SK-N-SH treated with all-trans-retinoic acid at 6 μM for 48 hours (cell line): ENCODE results near the gene POLDIP2.

Source experiments
- ATAC-seq: fragments of 200-7000 bp; cut with Tn5 transposase; 3 replicates; pipeline ENCODE4 v1.9.1; 2020; ENCODE audit warnings: mild to moderate bottlenecking, moderate library complexity
- ARNTL ChIP-seq: fragments of 450-650 bp; formaldehyde crosslinking; IDR thresholded peaks from 2 replicates; pipeline ENCODE4 v1.5.0; 2020; ENCODE audit warnings: low read depth, mild to moderate bottlenecking, moderate library complexity, borderline replicate concordance
- BACH2 ChIP-seq: fragments of 250-450 bp; sonication (Bioruptor Pico); IDR thresholded peaks from 2 replicates; pipeline ENCODE4 v1.9.0; 2021; ENCODE audit warnings: mild to moderate bottlenecking, borderline replicate concordance
- CSDC2 ChIP-seq: fragments of 250-450 bp; sonication (Bioruptor Pico); IDR thresholded peaks from 2 replicates; pipeline ENCODE4 v1.5.0; 2020; ENCODE audit warnings: mild to moderate bottlenecking, moderate library complexity
- ESRRG ChIP-seq: fragments of 250-450 bp; sonication (Bioruptor Pico); IDR thresholded peaks from 2 replicates; pipeline ENCODE4 v1.6.1; 2021; ENCODE audit warnings: mild to moderate bottlenecking
- GLIS3 ChIP-seq: fragments of 250-450 bp; sonication (Bioruptor Pico); IDR thresholded peaks from 2 replicates; pipeline ENCODE4 v1.5.0; 2020; ENCODE audit warnings: mild to moderate bottlenecking, moderate library complexity
- ISL1 ChIP-seq: fragments of 250-450 bp; sonication (Bioruptor Pico); IDR thresholded peaks from 2 replicates; pipeline ENCODE4 v2.1.2; 2022; ENCODE audit warnings: mild to moderate bottlenecking, moderate library complexity
- OSR1 ChIP-seq: fragments of 250-450 bp; sonication (Bioruptor Pico); IDR thresholded peaks from 2 replicates; pipeline ENCODE4 v1.8.0; 2022; ENCODE audit warnings: moderate library complexity, mild to moderate bottlenecking, inconsistent platforms
- PPARA ChIP-seq: fragments of 250-450 bp; sonication (Bioruptor Pico); IDR thresholded peaks from 2 replicates; pipeline ENCODE4 v1.5.0; 2020; ENCODE audit warnings: mild to moderate bottlenecking, borderline replicate concordance
- RARB ChIP-seq: fragments of 250-450 bp; sonication (Bioruptor Pico); IDR thresholded peaks from 2 replicates; pipeline ENCODE4 v1.8.0; 2021; ENCODE audit warnings: mild to moderate bottlenecking, moderate library complexity
- SNAI2 ChIP-seq: fragments of 250-450 bp; sonication (Bioruptor Pico); IDR thresholded peaks from 2 replicates; pipeline ENCODE4 v1.5.0; 2020; ENCODE audit warnings: mild to moderate bottlenecking, moderate library complexity
- TCF4 ChIP-seq: fragments of 250-450 bp; sonication (Bioruptor Pico); IDR thresholded peaks from 2 replicates; pipeline ENCODE4 v1.8.0; 2021; ENCODE audit warnings: mild to moderate bottlenecking, moderate library complexity, borderline replicate concordance
- TOX ChIP-seq: fragments of 250-450 bp; sonication (Bioruptor Pico); IDR thresholded peaks from 2 replicates; pipeline ENCODE4 v1.8.0; 2021; ENCODE audit warnings: mild to moderate bottlenecking, moderate library complexity, borderline replicate concordance
- ZC3H10 ChIP-seq: fragments of 250-450 bp; sonication (Bioruptor Pico); IDR thresholded peaks from 2 replicates; pipeline ENCODE4 v1.5.1; 2021; ENCODE audit warnings: mild to moderate bottlenecking, moderate library complexity
- ZFP30 ChIP-seq: fragments of 450-650 bp; formaldehyde crosslinking; IDR thresholded peaks from 2 replicates; pipeline ENCODE4 v1.5.0; 2022; ENCODE audit warnings: mild to moderate bottlenecking, moderate library complexity
- ZNF565 ChIP-seq: fragments of 450-650 bp; formaldehyde crosslinking; conservative IDR thresholded peaks from 2 replicates; pipeline ENCODE4 v1.5.0; 2020; ENCODE audit warnings: low read depth, mild to moderate bottlenecking, moderate library complexity
- ZNF70 ChIP-seq: fragments of 450-650 bp; formaldehyde crosslinking; IDR thresholded peaks from 2 replicates; pipeline ENCODE4 v1.5.0; 2020; ENCODE audit warnings: mild to moderate bottlenecking, moderate library complexity
- ZNF8 ChIP-seq: fragments of 450-650 bp; formaldehyde crosslinking; IDR thresholded peaks from 2 replicates; pipeline ENCODE4 v1.5.0; 2020; ENCODE audit warnings: mild to moderate bottlenecking, moderate library complexity
- TF ChIP-seq, protein P1 (sequence below): fragments of 250-450 bp; sonication (Bioruptor Pico); IDR thresholded peaks from 2 replicates; pipeline ENCODE4 v1.5.1; 2021; ENCODE audit warnings: mild to moderate bottlenecking, moderate library complexity
- TF ChIP-seq, protein P2 (sequence below): fragments of 250-450 bp; sonication (Bioruptor Pico); IDR thresholded peaks from 2 replicates; pipeline ENCODE4 v1.8.0; 2020; ENCODE audit warnings: mild to moderate bottlenecking, moderate library complexity, borderline replicate concordance
- TF ChIP-seq, protein P3 (sequence below): fragments of 250-450 bp; sonication (Bioruptor Pico); IDR thresholded peaks from 2 replicates; pipeline ENCODE4 v1.5.0; 2020; ENCODE audit warnings: mild to moderate bottlenecking, moderate library complexity
- TF ChIP-seq, protein P4 (sequence below): fragments of 250-450 bp; sonication (Bioruptor Pico); IDR thresholded peaks from 2 replicates; pipeline ENCODE4 v1.8.0; 2021; ENCODE audit warnings: low read depth, mild to moderate bottlenecking, moderate library complexity, borderline replicate concordance

POLDIP2 gene

DNA sequence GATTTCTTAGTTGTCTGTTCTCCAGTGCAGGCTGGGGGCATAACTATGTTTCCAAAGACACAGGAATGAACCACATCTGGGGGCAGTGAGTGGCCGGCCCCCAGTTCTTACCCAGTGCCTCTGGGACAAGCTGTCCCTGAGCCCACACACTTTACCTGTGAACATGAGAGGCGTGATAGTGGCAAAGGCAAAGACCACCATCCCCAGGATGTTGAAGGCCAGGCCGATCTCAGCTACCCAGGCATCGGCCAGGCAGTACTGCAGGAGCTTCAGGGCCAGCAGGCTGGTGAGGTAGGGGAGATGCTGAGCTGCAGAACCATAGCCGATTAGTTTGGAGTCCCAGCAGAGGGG is 47.1 kb upstream of the POLDIP2 start:
- ATAC-seq = no peak
- TF ChIP-seq, protein P1, sequence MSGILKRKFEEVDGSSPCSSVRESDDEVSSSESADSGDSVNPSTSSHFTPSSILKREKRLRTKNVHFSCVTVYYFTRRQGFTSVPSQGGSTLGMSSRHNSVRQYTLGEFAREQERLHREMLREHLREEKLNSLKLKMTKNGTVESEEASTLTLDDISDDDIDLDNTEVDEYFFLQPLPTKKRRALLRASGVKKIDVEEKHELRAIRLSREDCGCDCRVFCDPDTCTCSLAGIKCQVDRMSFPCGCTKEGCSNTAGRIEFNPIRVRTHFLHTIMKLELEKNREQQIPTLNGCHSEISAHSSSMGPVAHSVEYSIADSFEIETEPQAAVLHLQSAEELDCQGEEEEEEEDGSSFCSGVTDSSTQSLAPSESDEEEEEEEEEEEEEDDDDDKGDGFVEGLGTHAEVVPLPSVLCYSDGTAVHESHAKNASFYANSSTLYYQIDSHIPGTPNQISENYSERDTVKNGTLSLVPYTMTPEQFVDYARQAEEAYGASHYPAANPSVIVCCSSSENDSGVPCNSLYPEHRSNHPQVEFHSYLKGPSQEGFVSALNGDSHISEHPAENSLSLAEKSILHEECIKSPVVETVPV = no peak
- TF ChIP-seq ZFP30 (CRISPR knock-in tag) = no peak
- no peak for TF ChIP-seq TOX
- TF ChIP-seq ESRRG (CRISPR knock-in tag) = no peak
- TF ChIP-seq ZNF70 (CRISPR knock-in tag) = no peak
- no peak for TF ChIP-seq SNAI2 (CRISPR knock-in tag)
- TF ChIP-seq TCF4 (CRISPR knock-in tag) = no peak
- no peak for TF ChIP-seq OSR1 (CRISPR knock-in tag)
- no peak for TF ChIP-seq ZNF8 (CRISPR knock-in tag)
- TF ChIP-seq, protein P2, sequence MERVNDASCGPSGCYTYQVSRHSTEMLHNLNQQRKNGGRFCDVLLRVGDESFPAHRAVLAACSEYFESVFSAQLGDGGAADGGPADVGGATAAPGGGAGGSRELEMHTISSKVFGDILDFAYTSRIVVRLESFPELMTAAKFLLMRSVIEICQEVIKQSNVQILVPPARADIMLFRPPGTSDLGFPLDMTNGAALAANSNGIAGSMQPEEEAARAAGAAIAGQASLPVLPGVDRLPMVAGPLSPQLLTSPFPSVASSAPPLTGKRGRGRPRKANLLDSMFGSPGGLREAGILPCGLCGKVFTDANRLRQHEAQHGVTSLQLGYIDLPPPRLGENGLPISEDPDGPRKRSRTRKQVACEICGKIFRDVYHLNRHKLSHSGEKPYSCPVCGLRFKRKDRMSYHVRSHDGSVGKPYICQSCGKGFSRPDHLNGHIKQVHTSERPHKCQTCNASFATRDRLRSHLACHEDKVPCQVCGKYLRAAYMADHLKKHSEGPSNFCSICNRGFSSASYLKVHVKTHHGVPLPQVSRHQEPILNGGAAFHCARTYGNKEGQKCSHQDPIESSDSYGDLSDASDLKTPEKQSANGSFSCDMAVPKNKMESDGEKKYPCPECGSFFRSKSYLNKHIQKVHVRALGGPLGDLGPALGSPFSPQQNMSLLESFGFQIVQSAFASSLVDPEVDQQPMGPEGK (CRISPR knock-in tag) = no peak
- TF ChIP-seq ISL1 (CRISPR knock-in tag) = no peak
- TF ChIP-seq RARB (CRISPR knock-in tag) = no peak
- TF ChIP-seq, protein P3, sequence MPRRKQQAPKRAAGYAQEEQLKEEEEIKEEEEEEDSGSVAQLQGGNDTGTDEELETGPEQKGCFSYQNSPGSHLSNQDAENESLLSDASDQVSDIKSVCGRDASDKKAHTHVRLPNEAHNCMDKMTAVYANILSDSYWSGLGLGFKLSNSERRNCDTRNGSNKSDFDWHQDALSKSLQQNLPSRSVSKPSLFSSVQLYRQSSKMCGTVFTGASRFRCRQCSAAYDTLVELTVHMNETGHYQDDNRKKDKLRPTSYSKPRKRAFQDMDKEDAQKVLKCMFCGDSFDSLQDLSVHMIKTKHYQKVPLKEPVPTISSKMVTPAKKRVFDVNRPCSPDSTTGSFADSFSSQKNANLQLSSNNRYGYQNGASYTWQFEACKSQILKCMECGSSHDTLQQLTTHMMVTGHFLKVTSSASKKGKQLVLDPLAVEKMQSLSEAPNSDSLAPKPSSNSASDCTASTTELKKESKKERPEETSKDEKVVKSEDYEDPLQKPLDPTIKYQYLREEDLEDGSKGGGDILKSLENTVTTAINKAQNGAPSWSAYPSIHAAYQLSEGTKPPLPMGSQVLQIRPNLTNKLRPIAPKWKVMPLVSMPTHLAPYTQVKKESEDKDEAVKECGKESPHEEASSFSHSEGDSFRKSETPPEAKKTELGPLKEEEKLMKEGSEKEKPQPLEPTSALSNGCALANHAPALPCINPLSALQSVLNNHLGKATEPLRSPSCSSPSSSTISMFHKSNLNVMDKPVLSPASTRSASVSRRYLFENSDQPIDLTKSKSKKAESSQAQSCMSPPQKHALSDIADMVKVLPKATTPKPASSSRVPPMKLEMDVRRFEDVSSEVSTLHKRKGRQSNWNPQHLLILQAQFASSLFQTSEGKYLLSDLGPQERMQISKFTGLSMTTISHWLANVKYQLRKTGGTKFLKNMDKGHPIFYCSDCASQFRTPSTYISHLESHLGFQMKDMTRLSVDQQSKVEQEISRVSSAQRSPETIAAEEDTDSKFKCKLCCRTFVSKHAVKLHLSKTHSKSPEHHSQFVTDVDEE (CRISPR knock-in tag) = no peak

DNA sequence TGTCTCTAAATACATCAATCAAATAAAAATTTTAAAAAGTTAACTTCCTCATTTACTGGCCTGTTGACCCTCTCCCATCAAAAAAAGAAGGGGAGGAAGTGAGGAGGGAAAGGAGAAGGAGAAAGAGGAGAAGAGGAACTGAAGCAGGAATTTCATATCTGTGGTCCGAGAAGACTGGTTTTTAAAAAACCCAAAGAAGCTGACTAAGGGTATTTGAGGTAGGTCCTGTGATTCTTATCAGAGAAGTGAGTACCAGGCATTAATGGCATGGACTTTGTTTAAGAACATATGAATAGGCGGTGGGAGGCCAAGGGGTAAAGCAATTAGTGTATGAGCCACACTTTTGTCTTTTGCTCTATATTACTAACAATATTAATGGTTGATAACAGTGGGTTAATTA is 46.7 kb upstream of the POLDIP2 start:
- no peak for ATAC-seq
- TF ChIP-seq TOX = no peak
- no peak for TF ChIP-seq ARNTL (CRISPR knock-in tag)
- TF ChIP-seq OSR1 (CRISPR knock-in tag) = no peak
- no peak for TF ChIP-seq TCF4 (CRISPR knock-in tag)
- TF ChIP-seq, protein P2 (CRISPR knock-in tag) = no peak
- no peak for TF ChIP-seq PPARA (CRISPR knock-in tag)
- TF ChIP-seq BACH2 = no peak
- no peak for TF ChIP-seq ZNF70 (CRISPR knock-in tag)
- TF ChIP-seq ZNF8 (CRISPR knock-in tag) = no peak
- TF ChIP-seq ESRRG (CRISPR knock-in tag) = no peak
- TF ChIP-seq, protein P4, sequence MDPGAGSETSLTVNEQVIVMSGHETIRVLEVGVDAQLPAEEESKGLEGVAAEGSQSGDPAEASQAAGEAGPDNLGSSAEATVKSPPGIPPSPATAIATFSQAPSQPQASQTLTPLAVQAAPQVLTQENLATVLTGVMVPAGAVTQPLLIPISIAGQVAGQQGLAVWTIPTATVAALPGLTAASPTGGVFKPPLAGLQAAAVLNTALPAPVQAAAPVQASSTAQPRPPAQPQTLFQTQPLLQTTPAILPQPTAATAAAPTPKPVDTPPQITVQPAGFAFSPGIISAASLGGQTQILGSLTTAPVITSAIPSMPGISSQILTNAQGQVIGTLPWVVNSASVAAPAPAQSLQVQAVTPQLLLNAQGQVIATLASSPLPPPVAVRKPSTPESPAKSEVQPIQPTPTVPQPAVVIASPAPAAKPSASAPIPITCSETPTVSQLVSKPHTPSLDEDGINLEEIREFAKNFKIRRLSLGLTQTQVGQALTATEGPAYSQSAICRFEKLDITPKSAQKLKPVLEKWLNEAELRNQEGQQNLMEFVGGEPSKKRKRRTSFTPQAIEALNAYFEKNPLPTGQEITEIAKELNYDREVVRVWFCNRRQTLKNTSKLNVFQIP = no peak
- TF ChIP-seq ISL1 (CRISPR knock-in tag) = no peak
- no peak for TF ChIP-seq SNAI2 (CRISPR knock-in tag)
- TF ChIP-seq GLIS3 (CRISPR knock-in tag) = no peak
- TF ChIP-seq CSDC2 (CRISPR knock-in tag) = no peak
- no peak for TF ChIP-seq ZC3H10
- TF ChIP-seq ZNF565 (CRISPR knock-in tag) = no peak
- TF ChIP-seq ZFP30 (CRISPR knock-in tag) = no peak
- TF ChIP-seq, protein P1 = no peak
- TF ChIP-seq, all 23 proteins: peak for 0
